Mucosa of stomach (tissue), 1 donor: ENCODE results near the gene TNFAIP3.

Experiments used
- H3K27me3 ChIP-seq: one replicate; pipeline ENCODE4 v1.7.0; 2013; ENCODE audit warnings: mild to moderate bottlenecking, low read length; ENCODE audit not compliant: control insufficient read depth, insufficient read depth
- H3K36me3 ChIP-seq: one replicate; pipeline ENCODE4 v1.7.0; 2013; ENCODE audit warnings: low read length; ENCODE audit not compliant: control insufficient read depth, insufficient read depth
- H3K4me1 ChIP-seq: one replicate; pipeline ENCODE4 v1.7.0; 2013; ENCODE audit warnings: mild to moderate bottlenecking, low read length; ENCODE audit not compliant: control insufficient read depth, insufficient read depth
- H3K4me3 ChIP-seq: one replicate; pipeline ENCODE4 v1.7.0; 2013; ENCODE audit warnings: low read length
- H3K9ac ChIP-seq: one replicate; pipeline ENCODE4 v1.7.0; 2013; ENCODE audit warnings: mild to moderate bottlenecking, low read length, moderate library complexity
- H3K9me3 ChIP-seq: one replicate; pipeline ENCODE4 v1.7.0; 2013; ENCODE audit warnings: mild to moderate bottlenecking, low read length, moderate library complexity; ENCODE audit not compliant: control insufficient read depth
- donor health status: Pancreatic carcinoma.

Gene TNFAIP3

GRCh38 chr6:137913434-137913833, 46.4 kb downstream of the TNFAIP3 start:
- no peaks in the 10 kb centered on the region for H3K9me3 ChIP-seq
- H3K4me1 ChIP-seq = no peaks in the 10 kb centered on the region
- H3K36me3 ChIP-seq = no peaks in the 10 kb centered on the region
- H3K9ac ChIP-seq = no peak overlapping the region
- no peak overlapping the region for H3K4me3 ChIP-seq
- H3K27me3 ChIP-seq = no peaks in the 10 kb centered on the region

GRCh38 chr6:137913996-137914529, 47.0 kb downstream of the TNFAIP3 start:
- no peaks in the 10 kb centered on the region for H3K4me1 ChIP-seq
- no peak overlapping the region for H3K4me3 ChIP-seq
- no peak overlapping the region for H3K9ac ChIP-seq
- no peaks in the 10 kb centered on the region for H3K9me3 ChIP-seq
- no peaks in the 10 kb centered on the region for H3K27me3 ChIP-seq
- no peaks in the 10 kb centered on the region for H3K36me3 ChIP-seq

- no peaks in the 10 kb centered on the region for H3K4me1 ChIP-seq
- no peaks in the 10 kb centered on the region for H3K36me3 ChIP-seq
- no peaks in the 10 kb centered on the region for H3K9me3 ChIP-seq
- no peak overlapping the region for H3K4me3 ChIP-seq
- H3K27me3 ChIP-seq = no peaks in the 10 kb centered on the region
- no peak overlapping the region for H3K9ac ChIP-seq
Observed at GRCh38 chr6:137914530-137915193, 47.6 kb downstream of the TNFAIP3 start.

- no peaks in the 10 kb centered on the region for H3K9me3 ChIP-seq
- H3K4me3 ChIP-seq = no peak overlapping the region
- H3K4me1 ChIP-seq = no peaks in the 10 kb centered on the region
- H3K36me3 ChIP-seq = no peaks in the 10 kb centered on the region
- H3K27me3 ChIP-seq = no peaks in the 10 kb centered on the region
- H3K9ac ChIP-seq = no peak overlapping the region
Observed at GRCh38 chr6:137915790-137916189, 48.7 kb downstream of the TNFAIP3 start.

GRCh38 chr6:137917551-137918325, 50.7 kb downstream of the TNFAIP3 start:
- Histone ChIP-seq H3K9me3 (no peaks in the 10 kb centered on the region), H3K27me3 (no peaks in the 10 kb centered on the region), H3K4me1 (no peaks in the 10 kb centered on the region), H3K36me3 (no peaks in the 10 kb centered on the region), H3K9ac (no peak overlapping the region), H3K4me3 (no peak overlapping the region)

- Histone ChIP-seq H3K9ac (no peak overlapping the region), H3K9me3 (no peaks in the 10 kb centered on the region)
Observed at GRCh38 chr6:137919502-137919823, 52.4 kb downstream of the TNFAIP3 start.

DNA sequence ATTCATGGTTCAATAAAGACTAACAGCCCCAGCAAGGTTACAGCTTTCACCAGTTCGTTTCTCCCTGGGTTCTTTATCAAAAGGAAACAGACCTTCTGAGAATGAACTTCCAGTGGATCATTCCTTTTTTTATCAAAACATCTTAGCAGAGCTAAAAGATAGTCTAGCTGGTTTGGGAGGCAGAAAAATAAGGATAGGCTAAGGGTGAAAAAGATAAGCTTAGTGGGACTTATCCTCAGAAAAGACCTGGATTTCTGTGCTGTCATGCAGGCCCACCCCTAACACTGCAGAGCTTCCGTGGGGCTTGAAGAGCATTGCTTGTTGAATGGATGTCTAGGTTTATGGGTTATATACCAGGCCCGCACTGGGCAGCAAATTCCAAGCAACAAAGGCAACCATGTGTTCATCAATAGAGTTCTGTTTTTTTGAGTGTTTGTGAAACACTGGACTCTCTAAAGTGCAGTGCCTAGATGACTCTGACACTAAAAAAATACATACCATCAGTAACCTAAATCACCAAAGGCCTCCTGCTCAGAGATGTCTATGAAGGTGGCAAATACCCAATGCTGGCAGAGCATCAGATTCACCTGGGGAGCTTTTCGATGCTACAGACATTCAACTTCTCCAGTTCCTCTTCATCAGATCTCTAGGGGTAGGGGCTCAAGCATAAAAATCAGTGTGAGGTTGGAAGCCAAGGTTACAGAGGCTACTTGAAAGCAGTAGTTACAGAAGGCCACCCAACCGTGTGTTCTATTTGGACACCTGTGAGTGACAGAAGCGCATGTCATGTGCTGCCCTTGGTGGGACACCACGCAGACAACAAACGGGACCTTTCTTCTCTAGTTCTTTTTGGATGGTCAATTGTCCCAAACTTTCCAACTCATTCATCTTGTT, 53.0 kb downstream of the TNFAIP3 start:
- no peaks in the 10 kb centered on the region for H3K9me3 ChIP-seq
- no peaks in the 10 kb centered on the region for H3K36me3 ChIP-seq
- no peaks in the 10 kb centered on the region for H3K4me1 ChIP-seq
- no peak overlapping the region for H3K4me3 ChIP-seq
- H3K27me3 ChIP-seq = no peaks in the 10 kb centered on the region
- H3K9ac ChIP-seq = no peak overlapping the region

More at GRCh38 chr6:137919502-137919823, 52.4 kb downstream of the TNFAIP3 start:
- Histone ChIP-seq H3K4me3 (no peak overlapping the region), H3K4me1 (no peaks in the 10 kb centered on the region), H3K27me3 (no peaks in the 10 kb centered on the region), H3K36me3 (no peaks in the 10 kb centered on the region)

- Histone ChIP-seq H3K9ac (no peak overlapping the region), H3K4me3 (no peak overlapping the region), H3K36me3 (no peaks in the 10 kb centered on the region), H3K4me1 (peaks cover 11% of the 10 kb centered on the region), H3K27me3 (no peaks in the 10 kb centered on the region), H3K9me3 (no peaks in the 10 kb centered on the region)
Observed at GRCh38 chr6:137921823-137922222, 54.8 kb downstream of the TNFAIP3 start.

- Histone ChIP-seq H3K4me3 (no peak overlapping the region), H3K27me3 (no peaks in the 10 kb centered on the region), H3K4me1 (peaks cover 11% of the 10 kb centered on the region), H3K9me3 (no peaks in the 10 kb centered on the region), H3K9ac (no peak overlapping the region), H3K36me3 (no peaks in the 10 kb centered on the region)
Observed at GRCh38 chr6:137923866-137924653, 57.0 kb downstream of the TNFAIP3 start.

GRCh38 chr6:137925141-137925698, 58.2 kb downstream of the TNFAIP3 start:
- Histone ChIP-seq H3K9me3 (no peaks in the 10 kb centered on the region), H3K4me3 (no peak overlapping the region), H3K9ac (no peak overlapping the region), H3K36me3 (no peaks in the 10 kb centered on the region), H3K4me1 (peaks cover 11% of the 10 kb centered on the region), H3K27me3 (no peaks in the 10 kb centered on the region)

GRCh38 chr6:137926207-137926731, 59.2 kb downstream of the TNFAIP3 start:
- no peaks in the 10 kb centered on the region for H3K27me3 ChIP-seq
- no peak overlapping the region for H3K4me3 ChIP-seq
- H3K36me3 ChIP-seq = no peaks in the 10 kb centered on the region
- no peak overlapping the region for H3K9ac ChIP-seq
- peaks cover 11% of the 10 kb centered on the region for H3K4me1 ChIP-seq
- H3K9me3 ChIP-seq = no peaks in the 10 kb centered on the region
